ENCODE data around the gene KLHL6.

- TF ChIP-seq POLR2A (IDR thresholded peaks at IDR 0.05) = no peak
- TF ChIP-seq CTCF (IDR thresholded peaks at IDR 0.05) = no peak
- TF ChIP-seq POLR2AphosphoS5 (IDR thresholded peaks at IDR 0.05) = no peak
Observed at GRCh38 chr3:183488343-183488742, 67.2 kb downstream of the KLHL6 start.

All from sigmoid colon (tissue), 4 donors.